Measurements from ENCODE around the gene AFTPH. TPM values are rescaled to one million over a fixed set of nuclear protein-coding genes. Genes with fewer than 3 reads are reported as not detected.
A peak's percentile ranks its signal among the peaks of the same experiment; 100 is the strongest.

AFTPH gene
- 10 to 100 TPM; 25.3 to 27.3 TPM for total RNA-seq

DNA sequence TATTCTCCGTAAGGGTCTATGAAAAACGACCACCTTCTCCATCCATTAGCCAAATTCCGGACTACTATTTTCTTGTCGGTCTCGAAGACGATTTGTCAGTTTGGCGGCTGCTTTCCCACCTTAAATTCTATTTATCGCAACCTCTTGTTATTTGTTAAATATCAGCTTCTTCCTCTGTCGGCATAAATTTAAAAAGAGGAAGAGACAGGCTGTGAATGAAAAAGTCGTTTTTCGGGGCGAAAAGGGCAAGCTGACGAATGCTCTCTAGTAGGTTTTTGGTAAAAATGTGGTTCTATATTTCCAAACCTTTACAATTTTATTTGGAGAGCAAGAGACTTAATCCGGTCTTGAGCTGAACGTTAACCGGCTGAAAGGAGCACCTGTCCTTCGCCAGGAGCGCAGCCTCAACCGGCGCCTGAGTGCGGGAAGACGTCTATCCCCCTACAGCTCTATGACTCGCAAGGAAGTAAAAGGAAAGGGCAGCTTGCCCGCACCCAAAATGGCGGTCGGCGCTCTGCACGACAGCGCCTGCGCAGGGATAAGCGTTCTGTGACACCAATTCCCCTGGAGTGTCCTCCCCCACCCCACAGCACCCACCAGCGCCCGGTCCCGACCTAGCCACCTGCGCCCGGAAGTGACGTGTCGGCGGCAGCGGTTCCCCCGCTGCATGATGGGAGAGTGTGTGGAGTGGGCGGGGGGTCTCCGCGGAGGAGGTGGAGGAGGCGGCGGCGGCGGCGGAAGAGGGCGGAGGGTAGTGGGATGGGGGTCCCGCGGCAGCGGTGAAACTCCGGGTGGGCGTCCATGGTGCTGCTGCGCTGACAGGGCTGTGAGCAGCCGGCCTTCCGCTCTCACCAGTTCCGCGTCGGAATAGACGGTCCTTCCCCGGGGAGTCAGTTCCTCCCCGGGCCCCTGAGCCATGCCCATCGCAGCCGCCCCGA, at the start of gene AFTPH:
TSS of gene AFTPH (plus strand) at position 663 of the 938 bp plus-strand sequence. CDS start 27,147 bp downstream, outside the sequence.
- Mint-ChIP-seq H3K27me3 (ENCODE audit: low read depth) (no peaks in the 10 kb centered on the region), H3K36me3 (ENCODE audit: low read depth) (peaks cover 1% of the 10 kb centered on the region), H3K4me3 (peak within 1 kb of the TSS; percentile 99), H3K27ac (peak within 1 kb of the TSS; percentile 100), H3K4me1 (ENCODE audit: low read depth) (peaks cover 26% of the 10 kb centered on the region), H3K9me3 (no peaks in the 10 kb centered on the region)
- CTCF ChIA-PET, result interaction anchor here (0.6 to 4.1 kb wide), 29 partner anchors 13 to 475 kb away, joined by 3 to 104 read pairs (median 4); no protein-coding TSS in a partner anchor
- intact Hi-C loops (cut with micrococcal nuclease), result loop anchor here (1.0 to 2.0 kb wide), 15 partner anchors 63 to 936 kb away; partner anchors contain the start of genes ACTR2, MDH1, PELI1 and RAB1A
- peak; percentile 99 for DNase-seq

- H3K36me3 Mint-ChIP-seq (ENCODE audit: low read depth), result no peaks in the 10 kb centered on the region
These were observed 49.5 kb upstream of the AFTPH start for GRCh38 chr2:64474636-64475035.

GRCh38 chr2:64477037-64477436, 47.1 kb upstream of the AFTPH start:
- no peak overlapping the region for H3K27ac Mint-ChIP-seq
- DNase-seq, result no peak
- intact Hi-C loops (cut with micrococcal nuclease), result no loop called here
- no peaks in the 10 kb centered on the region for H3K36me3 Mint-ChIP-seq (ENCODE audit: low read depth)
- H3K9me3 Mint-ChIP-seq, result no peaks in the 10 kb centered on the region
- H3K4me3 Mint-ChIP-seq, result no peak overlapping the region
- H3K4me1 Mint-ChIP-seq (ENCODE audit: low read depth), result no peaks in the 10 kb centered on the region
- CTCF ChIA-PET, result interaction anchor here (0.7 kb wide), 1 partner anchor 9 kb away, joined by 3 read pairs; no protein-coding TSS in a partner anchor
- no peaks in the 10 kb centered on the region for H3K27me3 Mint-ChIP-seq (ENCODE audit: low read depth)

More at GRCh38 chr2:64474636-64475035, 49.5 kb upstream of the AFTPH start:
- intact Hi-C loops (cut with micrococcal nuclease), result no loop called here
- CTCF ChIA-PET, result interaction anchor here (1.2 to 2.4 kb wide), 3 partner anchors 11 to 22 kb away, joined by 3 to 7 read pairs (median 3); no protein-coding TSS in a partner anchor
- no peaks in the 10 kb centered on the region for H3K9me3 Mint-ChIP-seq
- no peaks in the 10 kb centered on the region for H3K4me1 Mint-ChIP-seq (ENCODE audit: low read depth)
- H3K4me3 Mint-ChIP-seq, result no peak overlapping the region
- no peaks in the 10 kb centered on the region for H3K27me3 Mint-ChIP-seq (ENCODE audit: low read depth)
- no peak overlapping the region for H3K27ac Mint-ChIP-seq
- DNase-seq, result no peak

- no peak for DNase-seq
- no peaks in the 10 kb centered on the region for H3K9me3 Mint-ChIP-seq
- intact Hi-C loops (cut with micrococcal nuclease), result no loop called here
- H3K4me3 Mint-ChIP-seq, result no peak overlapping the region
- CTCF ChIA-PET, result interaction anchor here (2.1 kb wide), 1 partner anchor 10 kb away, joined by 9 read pairs; no protein-coding TSS in a partner anchor
- H3K27me3 Mint-ChIP-seq (ENCODE audit: low read depth), result no peaks in the 10 kb centered on the region
- no peaks in the 10 kb centered on the region for H3K36me3 Mint-ChIP-seq (ENCODE audit: low read depth)
- no peaks in the 10 kb centered on the region for H3K4me1 Mint-ChIP-seq (ENCODE audit: low read depth)
- H3K27ac Mint-ChIP-seq, result no peak overlapping the region
These were observed 46.1 kb upstream of the AFTPH start for GRCh38 chr2:64477979-64478378.

DNA sequence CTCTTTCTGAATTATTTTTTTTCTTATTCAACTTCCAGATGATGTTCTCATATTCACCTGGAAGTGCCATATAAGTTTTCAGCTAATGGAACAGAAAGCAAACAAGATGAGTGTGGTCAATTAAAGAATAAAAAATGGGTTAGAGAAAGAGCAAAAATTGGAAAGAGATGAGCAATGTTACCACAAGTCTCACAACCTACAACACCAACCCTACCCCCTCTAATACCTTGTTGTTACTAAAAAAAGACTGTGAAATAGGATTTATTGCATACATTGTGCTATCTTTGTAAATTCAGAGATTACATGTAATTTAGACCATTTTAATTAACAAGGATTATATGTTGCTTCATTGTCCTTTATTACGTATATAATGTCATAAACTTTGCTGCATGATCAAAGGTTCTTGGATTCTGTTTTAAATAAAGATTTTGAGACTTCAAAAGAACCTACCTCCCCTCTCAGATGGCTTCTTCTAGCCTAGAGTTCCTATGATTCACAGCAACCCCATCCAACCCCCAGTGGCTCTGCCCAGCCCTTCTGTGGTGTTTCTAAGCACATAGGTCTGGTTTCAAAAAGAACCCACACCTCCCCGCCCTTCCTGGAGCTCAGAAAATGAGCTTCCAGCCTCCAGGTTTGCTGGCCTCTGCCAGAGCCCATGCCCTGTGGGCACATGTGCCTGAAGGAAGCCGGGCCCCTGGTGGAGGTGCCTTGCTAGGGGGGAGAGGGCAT, 45.5 kb upstream of the AFTPH start:
- CTCF ChIA-PET, result interaction anchor here (2.1 to 13.2 kb wide), 2 partner anchors 9 to 149 kb away, joined by 9 to 232 read pairs; no protein-coding TSS in a partner anchor
- Mint-ChIP-seq H3K36me3 (ENCODE audit: low read depth) (no peaks in the 10 kb centered on the region), H3K9me3 (no peaks in the 10 kb centered on the region), H3K4me3 (no peak overlapping the region), H3K27ac (no peak overlapping the region), H3K27me3 (ENCODE audit: low read depth) (no peaks in the 10 kb centered on the region), H3K4me1 (ENCODE audit: low read depth) (no peaks in the 10 kb centered on the region)
- DNase-seq, result peak; percentile 18
- intact Hi-C loops (cut with micrococcal nuclease), result no loop called here

DNA sequence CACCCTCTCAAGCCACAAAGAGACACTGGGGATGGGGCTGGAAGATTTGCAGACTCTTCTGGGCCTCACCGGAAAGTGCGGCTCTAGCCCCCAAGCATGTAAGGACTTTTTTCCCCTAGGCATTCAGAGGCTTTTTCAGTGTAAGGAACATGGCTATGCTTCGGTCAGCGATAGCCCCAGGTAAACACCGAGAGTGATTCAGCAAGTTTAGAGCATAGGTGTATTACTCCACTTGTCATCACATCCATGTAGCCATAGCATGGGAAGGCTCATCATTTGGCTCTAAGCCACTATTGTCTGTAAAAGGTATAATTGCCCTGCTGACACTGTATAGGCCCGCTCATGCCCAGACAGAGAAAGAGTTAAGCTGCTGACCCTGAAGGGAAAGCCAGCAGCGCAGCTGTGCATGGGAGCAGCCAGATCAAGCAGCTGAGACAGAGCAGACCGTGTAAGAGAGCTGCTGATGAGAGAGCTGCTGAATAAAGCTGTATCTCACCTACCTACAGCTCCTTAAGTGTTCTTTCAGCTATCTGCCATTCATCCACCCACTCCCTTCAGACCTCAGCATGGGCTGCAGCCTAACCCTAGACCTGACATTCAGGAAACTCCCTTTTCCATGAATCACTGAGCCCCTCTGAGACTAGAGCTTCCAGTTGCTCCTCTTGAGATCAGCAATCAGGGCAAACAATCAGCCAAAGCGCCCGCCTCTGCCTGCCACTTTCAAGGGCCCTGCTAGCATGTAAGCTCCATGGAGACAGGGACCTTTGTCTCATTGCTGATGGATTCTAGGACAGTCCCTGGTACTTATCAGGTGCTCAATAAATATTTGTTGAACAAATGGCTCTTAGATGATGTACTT, 44.6 kb upstream of the AFTPH start:
- intact Hi-C loops (cut with micrococcal nuclease), result loop anchor here (10.0 kb wide), 2 partner anchors 325 to 575 kb away; no protein-coding TSS in a partner anchor
- CTCF ChIA-PET, result interaction anchor here (0.7 to 13.2 kb wide), 3 partner anchors 8 to 150 kb away, joined by 4 to 232 read pairs (median 9); no protein-coding TSS in a partner anchor
- Mint-ChIP-seq H3K9me3 (no peaks in the 10 kb centered on the region), H3K4me1 (ENCODE audit: low read depth) (no peaks in the 10 kb centered on the region), H3K27ac (no peak overlapping the region), H3K4me3 (no peak overlapping the region), H3K27me3 (ENCODE audit: low read depth) (no peaks in the 10 kb centered on the region), H3K36me3 (ENCODE audit: low read depth) (no peaks in the 10 kb centered on the region)
- no peak for DNase-seq

- Mint-ChIP-seq H3K4me3 (no peak overlapping the region), H3K36me3 (ENCODE audit: low read depth) (no peaks in the 10 kb centered on the region), H3K27ac (no peak overlapping the region), H3K9me3 (no peaks in the 10 kb centered on the region), H3K27me3 (ENCODE audit: low read depth) (no peaks in the 10 kb centered on the region), H3K4me1 (ENCODE audit: low read depth) (no peaks in the 10 kb centered on the region)
- CTCF ChIA-PET, result interaction anchor here (0.6 to 13.2 kb wide), 4 partner anchors 12 to 152 kb away, joined by 3 to 232 read pairs (median 4); no protein-coding TSS in a partner anchor
- intact Hi-C loops (cut with micrococcal nuclease), result loop anchor here (10.0 kb wide), 2 partner anchors 327 to 577 kb away; no protein-coding TSS in a partner anchor
- no peak for DNase-seq
These were observed 42.5 kb upstream of the AFTPH start for GRCh38 chr2:64481665-64482064.

GRCh38 chr2:64482243-64482642, 41.9 kb upstream of the AFTPH start:
- H3K36me3 Mint-ChIP-seq (ENCODE audit: low read depth), result no peaks in the 10 kb centered on the region
- H3K27me3 Mint-ChIP-seq (ENCODE audit: low read depth), result no peaks in the 10 kb centered on the region
- intact Hi-C loops (cut with micrococcal nuclease), result loop anchor here (10.0 kb wide), 2 partner anchors 327 to 577 kb away; no protein-coding TSS in a partner anchor
- H3K4me3 Mint-ChIP-seq, result no peak overlapping the region
- no peak for DNase-seq
- H3K9me3 Mint-ChIP-seq, result no peaks in the 10 kb centered on the region
- H3K27ac Mint-ChIP-seq, result no peak overlapping the region
- CTCF ChIA-PET, result interaction anchor here (0.6 to 13.2 kb wide), 4 partner anchors 11 to 153 kb away, joined by 3 to 232 read pairs (median 4); no protein-coding TSS in a partner anchor
- no peaks in the 10 kb centered on the region for H3K4me1 Mint-ChIP-seq (ENCODE audit: low read depth)

- CTCF ChIA-PET, result interaction anchor here (0.8 to 13.2 kb wide), 4 partner anchors 15 to 153 kb away, joined by 3 to 232 read pairs (median 3); no protein-coding TSS in a partner anchor
- no peaks in the 10 kb centered on the region for H3K9me3 Mint-ChIP-seq
- DNase-seq, result no peak
- no peak overlapping the region for H3K27ac Mint-ChIP-seq
- no peak overlapping the region for H3K4me3 Mint-ChIP-seq
- no peaks in the 10 kb centered on the region for H3K36me3 Mint-ChIP-seq (ENCODE audit: low read depth)
- intact Hi-C loops (cut with micrococcal nuclease), result loop anchor here (10.0 kb wide), 2 partner anchors 328 to 578 kb away; no protein-coding TSS in a partner anchor
- H3K27me3 Mint-ChIP-seq (ENCODE audit: low read depth), result no peaks in the 10 kb centered on the region
- peaks cover under 1% of the 10 kb centered on the region for H3K4me1 Mint-ChIP-seq (ENCODE audit: low read depth)
These were observed 41.2 kb upstream of the AFTPH start for GRCh38 chr2:64482765-64483504.

- H3K4me3 Mint-ChIP-seq, result no peak overlapping the region
- H3K27me3 Mint-ChIP-seq (ENCODE audit: low read depth), result no peaks in the 10 kb centered on the region
- H3K4me1 Mint-ChIP-seq (ENCODE audit: low read depth), result peaks cover 7% of the 10 kb centered on the region
- intact Hi-C loops (cut with micrococcal nuclease), result loop anchor here (5.0 to 10.0 kb wide), 3 partner anchors 331 to 793 kb away; no protein-coding TSS in a partner anchor
- no peak for DNase-seq
- CTCF ChIA-PET, result interaction anchor here (0.7 to 13.2 kb wide), 5 partner anchors 12 to 156 kb away, joined by 3 to 232 read pairs (median 6); no protein-coding TSS in a partner anchor
- no peaks in the 10 kb centered on the region for H3K9me3 Mint-ChIP-seq
- no peaks in the 10 kb centered on the region for H3K36me3 Mint-ChIP-seq (ENCODE audit: low read depth)
- H3K27ac Mint-ChIP-seq, result no peak overlapping the region
These were observed 38.8 kb upstream of the AFTPH start for GRCh38 chr2:64485331-64485730.
